ENCODE data around the gene PADI6. TPM values are rescaled to one million over a fixed set of nuclear protein-coding genes. Genes with fewer than 3 reads are reported as not detected.

The PADI6 gene
- total RNA-seq, 1 donor from 2014 or later, result not detected

- intact Hi-C loops (cut with micrococcal nuclease), result no loop called here
Observed at GRCh38 chr1:17433261-17433660, 61.3 kb downstream of the PADI6 start.

- intact Hi-C loops (cut with micrococcal nuclease), result no loop called here
Observed at GRCh38 chr1:17434016-17434415, 62.0 kb downstream of the PADI6 start.

GRCh38 chr1:17434601-17435000 lies 62.6 kb downstream of the PADI6 start:
- intact Hi-C loops (cut with micrococcal nuclease), result no loop called here

- intact Hi-C loops (cut with micrococcal nuclease), result loop anchor here (2.0 to 5.0 kb wide), 3 partner anchors 16 to 1909 kb away; partner anchors contain the start of gene DNAJC16
Observed at GRCh38 chr1:17436380-17437174, 64.6 kb downstream of the PADI6 start.

GRCh38 chr1:17437260-17437579 lies 65.2 kb downstream of the PADI6 start:
- intact Hi-C loops (cut with micrococcal nuclease), result loop anchor here (2.0 to 5.0 kb wide), 3 partner anchors 16 to 1910 kb away; partner anchors contain the start of gene DNAJC16

- intact Hi-C loops (cut with micrococcal nuclease), result loop anchor here (1.0 to 5.0 kb wide), 5 partner anchors 17 to 1910 kb away; partner anchors contain the start of genes DNAJC16 and SDHB
Observed at GRCh38 chr1:17437580-17438317, 65.8 kb downstream of the PADI6 start.

- intact Hi-C loops (cut with micrococcal nuclease), result loop anchor here (1.0 to 5.0 kb wide), 3 partner anchors 384 to 1911 kb away; partner anchors contain the start of genes DNAJC16 and SDHB
Observed at GRCh38 chr1:17438318-17439249, 66.6 kb downstream of the PADI6 start.

- intact Hi-C loops (cut with micrococcal nuclease), result loop anchor here (2.0 to 5.0 kb wide), 2 partner anchors 535 to 1912 kb away; partner anchors contain the start of gene DNAJC16
Observed at GRCh38 chr1:17439250-17440073, 67.5 kb downstream of the PADI6 start, which contains the start of gene RCC2. Gene RCC2, minus strand, starts transcription at chr1:17439677. Its CDS starts 1,163 bp downstream, at chr1:17438514.

GRCh38 chr1:17440074-17440826 lies 68.3 kb downstream of the PADI6 start:
- intact Hi-C loops (cut with micrococcal nuclease), result no loop called here

- intact Hi-C loops (cut with micrococcal nuclease), result no loop called here
Observed at GRCh38 chr1:17440827-17441168, 68.8 kb downstream of the PADI6 start.

- intact Hi-C loops (cut with micrococcal nuclease), result no loop called here
Observed at GRCh38 chr1:17441265-17441992, 69.4 kb downstream of the PADI6 start.

GRCh38 chr1:17441993-17442357 lies 70.0 kb downstream of the PADI6 start:
- intact Hi-C loops (cut with micrococcal nuclease), result no loop called here

GRCh38 chr1:17442841-17443240 lies 70.8 kb downstream of the PADI6 start:
- intact Hi-C loops (cut with micrococcal nuclease), result no loop called here

- intact Hi-C loops (cut with micrococcal nuclease), result no loop called here
Observed at GRCh38 chr1:17447501-17447992, 75.6 kb downstream of the PADI6 start.

Other genes with a start within 250 kb of the PADI6 start
- not detected in 2 replicates for gene PADI1, start 167.1 kb upstream of the PADI6 start, total RNA-seq
- not detected in 2 replicates for gene PADI3, start 123.1 kb upstream of the PADI6 start, total RNA-seq
- gene PADI4, start 64.0 kb upstream of the PADI6 start, total RNA-seq, result 0.17 TPM in 1 of 2 replicates, not detected in the other
- 149 and 150 TPM in 2 replicates for gene RCC2, start 67.5 kb downstream of the PADI6 start, total RNA-seq
- not detected in 2 replicates for gene ARHGEF10L, start 167.5 kb downstream of the PADI6 start, total RNA-seq